Testis (tissue), 2 donors: ENCODE results near the gene SLC9A9.

Experiments
- CTCF ChIP-seq, 3 experiments: fragments of 450-650 bp in 2 of 3; fragments of 200-600 bp in 1 of 3; sonication (generic) in 1 of 3; IDR thresholded peaks; one replicate each; pipeline ENCODE4 v1.5.1; 2016 to 2019; ENCODE audit warnings: antibody characterized with exemption in 3 of 3, mild to moderate bottlenecking in 2 of 3, moderate library complexity in 1 of 3
- POLR2A ChIP-seq: fragments of 450-650 bp; IDR thresholded peaks from one replicate; pipeline ENCODE4 v1.6.1; 2017; ENCODE audit warnings: antibody characterized with exemption, mild to moderate bottlenecking, moderate library complexity

DNA sequence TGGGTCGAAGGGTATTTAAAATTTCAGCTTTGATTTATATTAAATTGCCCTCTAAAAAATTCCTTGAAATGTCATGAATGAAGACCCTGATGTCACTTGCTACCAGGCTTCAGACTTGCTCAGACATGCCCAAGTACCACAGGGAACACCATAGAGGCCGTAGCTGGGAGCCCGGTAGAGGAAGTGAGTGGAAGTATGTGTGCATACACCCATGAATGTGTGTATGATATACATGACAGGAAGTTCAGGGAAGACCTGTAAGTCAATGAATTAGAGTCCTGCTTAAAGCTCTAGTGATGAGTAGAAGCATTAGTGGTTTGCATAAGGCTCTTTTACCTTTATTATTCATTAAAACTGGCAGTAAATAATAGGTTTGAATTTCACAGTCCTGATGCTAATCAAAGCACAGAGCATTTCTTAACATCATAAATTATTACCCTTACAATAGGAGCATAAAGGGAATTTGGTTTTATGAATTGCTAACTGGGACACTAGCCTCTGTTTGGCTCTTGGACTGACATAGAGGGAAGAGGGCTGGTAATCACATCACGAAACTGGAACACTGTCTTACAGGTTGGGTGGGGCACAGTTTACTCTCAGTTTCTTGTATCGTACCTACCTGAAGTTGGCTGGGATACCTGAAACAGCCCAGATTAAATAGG, 584.3 kb downstream of the SLC9A9 start:
- TF ChIP-seq CTCF (IDR thresholded peaks at IDR 0.05) (no peak), POLR2A (no peak)
